CD4-positive, alpha-beta T cell treated with Interleukin-6 at 100 ng/mL for 8 hours (primary cell): ENCODE measurements around the gene ATP6V0A4.

Experiments used
- DNase-seq: peaks from one replicate; pipeline ENCODE4 v3.0.0-alpha.2; 2020; ENCODE audit warnings: mixed read lengths, low spot score

ATP6V0A4 gene

GRCh38 chr7:138661069-138661635, 136.8 kb downstream of the ATP6V0A4 start:
- no peak for DNase-seq

DNA sequence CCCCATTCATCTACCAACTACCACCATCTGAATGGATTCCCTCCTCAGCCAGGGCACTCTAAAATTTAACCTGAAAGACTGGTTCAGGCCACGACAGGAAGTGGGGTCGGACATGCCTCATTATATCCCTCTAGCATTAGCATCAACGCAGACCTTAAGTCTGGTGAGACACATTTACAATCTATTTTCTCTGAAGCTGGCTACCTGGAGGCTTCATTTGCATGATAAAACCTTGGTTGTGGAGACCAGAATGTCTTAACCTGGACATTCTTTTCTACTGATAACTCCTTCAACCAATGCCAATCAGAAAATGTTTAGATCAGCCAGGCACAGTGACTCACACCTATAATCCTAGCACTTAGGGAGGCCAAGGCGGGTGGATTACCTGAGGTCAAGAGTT, 139.1 kb downstream of the ATP6V0A4 start:
- no peak for DNase-seq

- DNase-seq = no peak
Observed at GRCh38 chr7:138657854-138658386, 140.1 kb downstream of the ATP6V0A4 start.

DNA sequence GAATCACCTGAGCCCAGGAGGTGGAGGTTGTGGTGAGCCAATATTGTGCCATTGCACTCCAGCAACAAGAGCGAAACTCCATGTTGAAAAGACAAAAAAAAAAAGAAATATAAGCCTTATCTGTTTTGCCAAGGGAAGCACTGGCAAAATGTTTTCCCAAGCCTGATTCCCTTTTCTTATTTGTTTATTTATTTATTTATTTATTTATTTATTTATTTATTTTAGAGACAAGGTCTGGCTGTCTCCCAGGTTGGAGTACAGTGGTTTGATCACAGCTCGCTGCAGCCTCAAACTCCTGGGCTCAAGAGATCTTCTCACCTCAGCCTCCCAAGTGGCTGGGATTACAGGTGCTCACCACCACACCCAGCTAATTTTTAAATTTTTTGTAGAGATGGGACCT, 141.0 kb downstream of the ATP6V0A4 start:
- no peak for DNase-seq
